PC-9 (cell line): ENCODE results near the gene MEF2C. TPM values are rescaled to one million over a fixed set of nuclear protein-coding genes. Genes with fewer than 3 reads are reported as not detected.
A peak's percentile ranks its signal among the peaks of the same experiment; 100 is the strongest.

Experiments
- BruUV-seq: library from RNA; stranded (reverse); fragments of 400-500 nt; replicated peaks from 2 replicates; lab custom pipeline; 2021; lab: Mats Ljungman, UMichigan
- CTCF ChIA-PET: fragments of 300-600 bp; sonication (Branson Sonifier 250); formaldehyde crosslinking; loops from one replicate; lab custom pipeline; 2022; ENCODE audit warnings: antibody characterized with exemption; lab: Charles Lee
- POLR2A ChIA-PET: fragments of 300-600 bp; sonication (Branson Sonifier 250); formaldehyde crosslinking; loops from one replicate; lab custom pipeline; 2022; ENCODE audit warnings: antibody characterized with exemption; ENCODE audit not compliant: unreplicated experiment; lab: Charles Lee
- DNase-seq, 2 experiments: peaks; one replicate each; pipeline versions ENCODE4 v3.0.0 to v3.0.0-alpha.2; 2015 to 2022; ENCODE audit warnings: mixed read lengths in 1 of 2
- H2AFZ ChIP-seq: fragments of 200-600 bp; sonication (generic); 2 replicates; pipeline ENCODE4 v1.8.1; 2017; ENCODE audit warnings: antibody characterized with exemption
- H3F3A ChIP-seq: fragments of 200-600 bp; sonication (generic); 2 replicates; pipeline ENCODE4 v1.8.1; 2017; ENCODE audit warnings: antibody characterized with exemption, mild to moderate bottlenecking, low read depth; ENCODE audit not compliant: insufficient read depth
- H3K27ac ChIP-seq: fragments of 200-600 bp; sonication (generic); 2 replicates; pipeline ENCODE4 v1.6.1; 2016; ENCODE audit warnings: mixed run types
- H3K27me3 ChIP-seq: fragments of 200-600 bp; sonication (generic); 2 replicates; pipeline ENCODE4 v1.6.1; 2016; ENCODE audit warnings: low read depth, mixed run types; ENCODE audit not compliant: insufficient read depth
- H3K36me3 ChIP-seq: fragments of 200-600 bp; sonication (generic); 2 replicates; pipeline ENCODE4 v1.6.1; 2016; ENCODE audit warnings: low read depth, mixed run types
- H3K4me1 ChIP-seq: fragments of 200-600 bp; sonication (generic); replicated peaks from 2 replicates; pipeline ENCODE4 v1.6.1; 2016; ENCODE audit warnings: mixed run types; ENCODE audit not compliant: insufficient read depth
- H3K4me2 ChIP-seq: fragments of 200-600 bp; sonication (generic); 2 replicates; pipeline ENCODE4 v1.6.1; 2017; ENCODE audit warnings: mixed run types
- H3K4me3 ChIP-seq: fragments of 200-600 bp; sonication (generic); 2 replicates; pipeline ENCODE4 v1.6.1; 2016; ENCODE audit warnings: mixed run types
- H3K79me2 ChIP-seq: fragments of 200-600 bp; sonication (generic); 2 replicates; pipeline ENCODE4 v1.6.1; 2017; ENCODE audit warnings: low read depth, mixed run types
- H3K9me2 ChIP-seq: fragments of 200-600 bp; sonication (generic); 2 replicates; pipeline ENCODE4 v1.8.1; 2017; ENCODE audit warnings: mild to moderate bottlenecking; ENCODE audit not compliant: insufficient read depth
- H3K9me3 ChIP-seq: fragments of 200-600 bp; sonication (generic); 2 replicates; pipeline ENCODE4 v1.8.1; 2016; ENCODE audit warnings: low read depth; ENCODE audit not compliant: insufficient read depth
- H4K20me1 ChIP-seq: fragments of 200-600 bp; sonication (generic); 2 replicates; pipeline ENCODE4 v1.8.1; 2017; ENCODE audit not compliant: insufficient read depth
- EZH2 ChIP-seq: fragments of 200-600 bp; sonication (generic); IDR thresholded peaks from 2 replicates; pipeline ENCODE4 v1.8.0; 2017; ENCODE audit warnings: antibody characterized with exemption, low read depth
- intact Hi-C: fragments of 100-400 bp; cut with micrococcal nuclease; formaldehyde crosslinking; loops from one replicate; pipeline ENCODE4 v1.10.0; 2022; ENCODE audit not compliant: unreplicated experiment
- total RNA-seq: library from RNA; stranded (reverse); gene quantifications from 2 replicates; pipeline ENCODE4 v1.2.3, GENCODE V29; 2021
- TF ChIP-seq, protein P1 (sequence below): fragments of 200-600 bp; sonication (generic); conservative IDR thresholded peaks from 2 replicates; pipeline ENCODE4 v1.6.1; 2017; ENCODE audit warnings: mixed run types, antibody characterized with exemption, mild to moderate bottlenecking, moderate library complexity

MEF2C gene
- total RNA-seq, 1 experiment from 2014 or later = 2.5 TPM

DNA sequence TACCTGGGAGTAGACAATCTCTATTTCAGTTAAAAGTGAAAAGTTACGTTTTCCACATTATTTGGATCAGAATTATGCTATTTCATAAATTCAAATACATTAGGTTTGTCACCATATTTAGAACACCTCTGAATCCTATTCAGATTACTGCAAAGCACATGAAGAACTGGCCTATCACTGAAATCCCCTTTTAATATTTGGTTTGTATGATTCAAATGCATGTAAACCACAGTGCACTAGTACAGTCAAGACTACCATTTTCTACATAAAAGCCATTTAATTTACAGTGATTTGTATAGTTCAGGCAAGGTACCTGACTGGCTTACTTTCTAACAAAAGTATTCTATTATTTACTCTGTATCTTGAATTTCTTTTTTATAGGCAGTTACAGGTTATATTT, 212.5 kb downstream of the MEF2C start:
- no peaks in the 10 kb centered on the region for H3K36me3 ChIP-seq
- TF ChIP-seq, protein P1, sequence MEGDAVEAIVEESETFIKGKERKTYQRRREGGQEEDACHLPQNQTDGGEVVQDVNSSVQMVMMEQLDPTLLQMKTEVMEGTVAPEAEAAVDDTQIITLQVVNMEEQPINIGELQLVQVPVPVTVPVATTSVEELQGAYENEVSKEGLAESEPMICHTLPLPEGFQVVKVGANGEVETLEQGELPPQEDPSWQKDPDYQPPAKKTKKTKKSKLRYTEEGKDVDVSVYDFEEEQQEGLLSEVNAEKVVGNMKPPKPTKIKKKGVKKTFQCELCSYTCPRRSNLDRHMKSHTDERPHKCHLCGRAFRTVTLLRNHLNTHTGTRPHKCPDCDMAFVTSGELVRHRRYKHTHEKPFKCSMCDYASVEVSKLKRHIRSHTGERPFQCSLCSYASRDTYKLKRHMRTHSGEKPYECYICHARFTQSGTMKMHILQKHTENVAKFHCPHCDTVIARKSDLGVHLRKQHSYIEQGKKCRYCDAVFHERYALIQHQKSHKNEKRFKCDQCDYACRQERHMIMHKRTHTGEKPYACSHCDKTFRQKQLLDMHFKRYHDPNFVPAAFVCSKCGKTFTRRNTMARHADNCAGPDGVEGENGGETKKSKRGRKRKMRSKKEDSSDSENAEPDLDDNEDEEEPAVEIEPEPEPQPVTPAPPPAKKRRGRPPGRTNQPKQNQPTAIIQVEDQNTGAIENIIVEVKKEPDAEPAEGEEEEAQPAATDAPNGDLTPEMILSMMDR = no peak
- no peak for TF ChIP-seq EZH2
- H4K20me1 ChIP-seq = no peaks in the 10 kb centered on the region
- no peaks in the 10 kb centered on the region for H3K4me1 ChIP-seq
- no peak overlapping the region for H3K4me2 ChIP-seq
- no peaks in the 10 kb centered on the region for H3K79me2 ChIP-seq
- H3K4me3 ChIP-seq = no peak overlapping the region
- intact Hi-C loops = loop anchor here (10.0 kb wide), 1 partner anchor 166 kb away; no protein-coding TSS in a partner anchor
- no peaks in the 10 kb centered on the region for H3K27me3 ChIP-seq
- ChIA-PET POLR2A (no interaction called here), CTCF (no interaction called here)
- no peak overlapping the region for H3K27ac ChIP-seq
- no peaks in the 10 kb centered on the region for H3K9me3 ChIP-seq
- H3K9me2 ChIP-seq = no peaks in the 10 kb centered on the region
- no TSS peak for BruUV-seq
- H2AFZ ChIP-seq = no peak overlapping the region
- no peak for DNase-seq
- H3F3A ChIP-seq = peaks cover 6% of the 10 kb centered on the region

DNA sequence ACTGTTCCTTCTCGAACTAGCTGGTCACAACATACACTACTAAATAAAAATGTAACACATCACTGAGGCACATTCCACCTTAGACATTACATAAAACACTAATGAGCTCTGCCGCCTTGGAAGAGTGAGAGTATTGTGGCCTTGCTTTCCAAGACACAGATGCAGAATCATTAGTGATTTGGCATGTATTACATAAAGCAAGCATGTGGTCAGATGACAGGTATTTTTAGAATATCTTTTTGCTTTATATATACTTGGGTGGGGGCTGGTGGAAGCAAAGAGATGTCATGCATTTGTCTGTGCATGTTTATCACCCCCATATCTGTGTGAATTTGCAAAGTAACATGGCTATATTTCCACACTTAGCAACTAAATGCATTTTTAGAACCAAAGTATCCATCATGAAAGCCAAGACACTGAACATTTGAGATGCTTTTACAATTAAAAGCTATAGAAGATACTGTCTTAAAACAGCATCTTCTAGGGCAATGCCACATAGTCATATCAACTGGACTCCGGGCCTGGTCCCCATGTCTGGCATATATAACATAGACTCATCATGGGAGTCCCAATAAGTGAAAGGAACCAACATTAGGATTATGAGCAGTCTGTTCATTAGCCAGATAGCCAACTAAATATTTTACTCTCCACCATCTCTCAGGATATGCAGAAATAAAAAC, 213.5 kb downstream of the MEF2C start:
- BruUV-seq = no TSS peak
- CTCF ChIA-PET = no interaction called here

DNA sequence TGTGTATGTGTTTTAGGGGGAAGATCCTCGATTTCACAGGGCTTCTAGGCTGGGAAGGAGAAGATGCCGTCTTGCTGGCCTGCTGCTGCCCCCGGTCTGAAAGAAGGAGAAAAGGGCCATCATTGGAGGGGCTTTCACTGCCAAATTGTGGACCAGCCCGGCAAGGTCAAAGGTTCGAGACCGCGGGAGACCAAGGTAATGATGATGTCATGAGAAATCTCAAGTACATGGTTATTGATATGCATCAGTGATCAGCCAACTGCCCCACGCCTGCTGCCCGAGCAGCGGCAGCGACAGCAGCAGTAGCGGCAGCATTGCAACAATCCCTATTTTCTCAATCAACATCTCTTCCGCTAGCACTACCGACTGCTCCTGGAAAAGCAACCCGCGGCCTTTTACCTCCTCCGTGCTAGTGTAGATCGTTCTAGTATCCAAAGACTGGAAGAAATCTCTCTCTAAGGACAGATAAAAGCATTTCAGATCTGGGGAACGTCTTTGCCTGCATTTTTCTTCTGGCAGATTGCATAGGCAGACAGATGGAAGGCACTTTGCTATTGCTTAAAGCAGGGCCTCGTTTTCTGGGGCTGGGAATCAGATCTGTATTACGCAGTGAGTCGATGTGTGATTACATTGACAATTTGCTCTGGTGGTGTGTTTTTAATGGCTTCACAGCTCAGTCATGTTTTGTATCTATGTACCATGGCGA, 215.3 kb downstream of the MEF2C start:
- no peaks in the 10 kb centered on the region for H3K79me2 ChIP-seq
- CTCF ChIA-PET = no interaction called here
- DNase-seq = no peak

More for the DNA sequence above, 213.5 kb downstream of the MEF2C start:
- no peak overlapping the region for H3K4me3 ChIP-seq
- TF ChIP-seq EZH2 = no peak
- TF ChIP-seq, protein P1 = no peak
- no peaks in the 10 kb centered on the region for H3K4me1 ChIP-seq
- no peak for DNase-seq
- H3K9me2 ChIP-seq = no peaks in the 10 kb centered on the region
- H3K79me2 ChIP-seq = no peaks in the 10 kb centered on the region
- no peaks in the 10 kb centered on the region for H3K27me3 ChIP-seq
- H3K27ac ChIP-seq = no peak overlapping the region
- no peak overlapping the region for H2AFZ ChIP-seq
- H4K20me1 ChIP-seq = no peaks in the 10 kb centered on the region
- no peaks in the 10 kb centered on the region for H3K36me3 ChIP-seq
- H3F3A ChIP-seq = no peaks in the 10 kb centered on the region; the same call in 1 of the 2 replicates
- no peaks in the 10 kb centered on the region for H3K9me3 ChIP-seq
- intact Hi-C loops = loop anchor here (10.0 kb wide), 1 partner anchor 165 kb away; no protein-coding TSS in a partner anchor
- no peak overlapping the region for H3K4me2 ChIP-seq
- POLR2A ChIA-PET = interaction anchor here (0.6 kb wide), 1 partner anchor 396 kb away, joined by 8 read pairs; no protein-coding TSS in a partner anchor

More for the DNA sequence above, 215.3 kb downstream of the MEF2C start:
- Histone ChIP-seq H3K27ac (no peak overlapping the region), H3K4me1 (no peaks in the 10 kb centered on the region), H3K36me3 (no peaks in the 10 kb centered on the region), H3K4me3 (no peak overlapping the region), H3K4me2 (peak overlapping the region; percentile 14; the same call in 1 of the 2 replicates), H4K20me1 (no peaks in the 10 kb centered on the region), H3K9me3 (no peaks in the 10 kb centered on the region), H2AFZ (no peak overlapping the region), H3F3A (no peaks in the 10 kb centered on the region; the same call in 1 of the 2 replicates), H3K27me3 (no peaks in the 10 kb centered on the region), H3K9me2 (no peaks in the 10 kb centered on the region)
- POLR2A ChIA-PET = no interaction called here
- BruUV-seq = no TSS peak
- intact Hi-C loops = no loop called here
- TF ChIP-seq, protein P1 = no peak
- no peak for TF ChIP-seq EZH2
